HEK293 (cell line): ENCODE results near the gene GABRD.

ENCODE experiments used
- CTCF ChIA-PET: fragments of 350-600 bp; formaldehyde crosslinking; extraction: SDS; loops from one replicate; lab custom pipeline; 2021; ENCODE audit warnings: antibody characterized with exemption; lab: Yijun Ruan, JAX
- POLR2A ChIA-PET: fragments of 300-600 bp; formaldehyde crosslinking; extraction: SDS; loops from one replicate; lab custom pipeline; 2020; ENCODE audit warnings: antibody characterized with exemption, inconsistent platforms; lab: Yijun Ruan, JAX
- H3K27ac ChIP-seq: fragments of 200-500 bp; sonication (Bioruptor generic); 2 replicates; pipeline ENCODE4 v1.5.1; 2014; ENCODE audit warnings: low read depth, low read length, control low read depth, inconsistent platforms; ENCODE audit errors: extremely low read depth
- H3K36me3 ChIP-seq, 2 experiments: fragments of 200-500 bp in 1 of 2; sonication (Bioruptor generic) in 1 of 2; 1 replicate in 1 of 2; 2 replicates in 1 of 2; pipeline ENCODE4 v1.5.1; 2014 to 2017; ENCODE audit warnings: inconsistent platforms in 2 of 2, low read length in 2 of 2; ENCODE audit not compliant: control insufficient read depth in 2 of 2, insufficient read depth in 1 of 2
- H3K4me1 ChIP-seq: fragments of 200-500 bp; sonication (Bioruptor generic); 2 replicates; pipeline ENCODE4 v1.5.1; 2014; ENCODE audit warnings: mild to moderate bottlenecking, low read length, inconsistent platforms; ENCODE audit not compliant: control insufficient read depth, insufficient read depth
- H3K4me3 ChIP-seq: 2 replicates; pipeline ENCODE4 v1.5.1; 2011; ENCODE audit warnings: low read depth, mild to moderate bottlenecking, control low read depth, low read length, moderate library complexity
- H3K9me3 ChIP-seq: fragments of 200-500 bp; sonication (Bioruptor generic); 2 replicates; pipeline ENCODE4 v1.5.1; 2014; ENCODE audit warnings: low read depth, low read length, inconsistent platforms; ENCODE audit not compliant: control insufficient read depth, insufficient read depth
- ATF2 ChIP-seq: fragments of 450-650 bp; formaldehyde crosslinking; IDR thresholded peaks from 2 replicates; pipeline ENCODE4 v1.5.1; 2016; ENCODE audit warnings: missing biosample characterization, missing genetic modification characterization, low read depth
- BCL6B ChIP-seq: fragments of 450-650 bp; formaldehyde crosslinking; IDR thresholded peaks from 2 replicates; pipeline ENCODE4 v1.5.1; 2017; ENCODE audit warnings: missing biosample characterization, missing genetic modification characterization
- EGR2 ChIP-seq: fragments of 450-650 bp; formaldehyde crosslinking; IDR thresholded peaks from 2 replicates; pipeline ENCODE4 v1.5.1; 2016; ENCODE audit warnings: low read depth, missing biosample characterization, missing genetic modification characterization
- FEZF1 ChIP-seq: fragments of 450-650 bp; formaldehyde crosslinking; IDR thresholded peaks from 2 replicates; pipeline ENCODE4 v1.5.1; 2016; ENCODE audit warnings: missing biosample characterization, missing genetic modification characterization
- HIC1 ChIP-seq: fragments of 450-650 bp; formaldehyde crosslinking; IDR thresholded peaks from 2 replicates; pipeline ENCODE4 v1.5.1; 2016; ENCODE audit warnings: missing biosample characterization, missing genetic modification characterization
- KLF16 ChIP-seq: fragments of 450-650 bp; formaldehyde crosslinking; IDR thresholded peaks from 2 replicates; pipeline ENCODE4 v1.5.1; 2017; ENCODE audit warnings: missing biosample characterization, missing genetic modification characterization
- PRDM6 ChIP-seq: fragments of 450-650 bp; formaldehyde crosslinking; IDR thresholded peaks from 2 replicates; pipeline ENCODE4 v1.5.1; 2017; ENCODE audit warnings: missing biosample characterization, missing genetic modification characterization
- RBAK ChIP-seq: fragments of 450-650 bp; formaldehyde crosslinking; IDR thresholded peaks from 2 replicates; pipeline ENCODE4 v1.5.1; 2016; ENCODE audit warnings: missing biosample characterization, missing genetic modification characterization
- YY2 ChIP-seq: fragments of 450-650 bp; formaldehyde crosslinking; IDR thresholded peaks from 2 replicates; pipeline ENCODE4 v1.5.1; 2016; ENCODE audit warnings: missing biosample characterization, missing genetic modification characterization
- ZEB2 ChIP-seq: fragments of 450-650 bp; formaldehyde crosslinking; IDR thresholded peaks from 2 replicates; pipeline ENCODE4 v1.5.1; 2016; ENCODE audit warnings: missing biosample characterization, missing genetic modification characterization
- ZNF133 ChIP-seq: fragments of 450-650 bp; formaldehyde crosslinking; IDR thresholded peaks from 2 replicates; pipeline ENCODE4 v1.5.1; 2016; ENCODE audit warnings: missing biosample characterization, missing genetic modification characterization
- ZNF157 ChIP-seq: fragments of 450-650 bp; formaldehyde crosslinking; IDR thresholded peaks from 2 replicates; pipeline ENCODE4 v1.5.1; 2016; ENCODE audit warnings: missing biosample characterization, missing genetic modification characterization
- ZNF174 ChIP-seq: fragments of 450-650 bp; formaldehyde crosslinking; IDR thresholded peaks from 2 replicates; pipeline ENCODE4 v1.5.0; 2017; ENCODE audit warnings: missing biosample characterization, mild to moderate bottlenecking, missing genetic modification characterization
- ZNF202 ChIP-seq: fragments of 450-650 bp; formaldehyde crosslinking; IDR thresholded peaks from 2 replicates; pipeline ENCODE4 v1.5.1; 2016; ENCODE audit warnings: missing biosample characterization, missing genetic modification characterization, borderline replicate concordance
- ZNF248 ChIP-seq: fragments of 450-650 bp; formaldehyde crosslinking; IDR thresholded peaks from 2 replicates; pipeline ENCODE4 v1.5.1; 2017; ENCODE audit warnings: missing biosample characterization, missing genetic modification characterization
- ZNF311 ChIP-seq: fragments of 450-650 bp; formaldehyde crosslinking; IDR thresholded peaks from 2 replicates; pipeline ENCODE4 v1.5.1; 2017; ENCODE audit warnings: missing biosample characterization, missing genetic modification characterization, borderline replicate concordance
- ZNF335 ChIP-seq: fragments of 450-650 bp; formaldehyde crosslinking; conservative IDR thresholded peaks from 2 replicates; pipeline ENCODE4 v1.5.1; 2016; ENCODE audit warnings: missing biosample characterization, missing genetic modification characterization
- ZNF350 ChIP-seq: fragments of 450-650 bp; formaldehyde crosslinking; IDR thresholded peaks from 2 replicates; pipeline ENCODE4 v1.5.0; 2017; ENCODE audit warnings: missing biosample characterization, mild to moderate bottlenecking, missing genetic modification characterization
- ZNF391 ChIP-seq: fragments of 450-650 bp; formaldehyde crosslinking; IDR thresholded peaks from 2 replicates; pipeline ENCODE4 v1.5.1; 2016; ENCODE audit warnings: low read depth, missing biosample characterization, missing genetic modification characterization, borderline replicate concordance
- ZNF529 ChIP-seq: fragments of 450-650 bp; formaldehyde crosslinking; IDR thresholded peaks from 2 replicates; pipeline ENCODE4 v1.5.1; 2017; ENCODE audit warnings: missing genetic modification characterization, missing biosample characterization; ENCODE audit not compliant: insufficient replicate concordance
- ZNF561 ChIP-seq: fragments of 450-650 bp; IDR thresholded peaks from 2 replicates; pipeline ENCODE4 v1.5.1; 2018; ENCODE audit warnings: missing biosample characterization, missing genetic modification characterization, borderline replicate concordance
- ZNF585B ChIP-seq: fragments of 450-650 bp; formaldehyde crosslinking; IDR thresholded peaks from 2 replicates; pipeline ENCODE4 v1.5.1; 2016; ENCODE audit warnings: missing biosample characterization, missing genetic modification characterization
- ZNF600 ChIP-seq: fragments of 450-650 bp; formaldehyde crosslinking; IDR thresholded peaks from 2 replicates; pipeline ENCODE4 v1.5.1; 2016; ENCODE audit warnings: missing biosample characterization, missing genetic modification characterization
- ZNF629 ChIP-seq: fragments of 450-650 bp; formaldehyde crosslinking; IDR thresholded peaks from 2 replicates; pipeline ENCODE4 v1.5.1; 2017; ENCODE audit warnings: missing biosample characterization, missing genetic modification characterization
- ZNF664 ChIP-seq: fragments of 450-650 bp; formaldehyde crosslinking; IDR thresholded peaks from 2 replicates; pipeline ENCODE4 v1.5.1; 2016; ENCODE audit warnings: missing biosample characterization, missing genetic modification characterization
- ZSCAN18 ChIP-seq: fragments of 450-650 bp; formaldehyde crosslinking; IDR thresholded peaks from 2 replicates; pipeline ENCODE4 v1.5.1; 2016; ENCODE audit warnings: missing biosample characterization, missing genetic modification characterization

GABRD gene

GRCh38 chr1:2021550-2021949 lies 2.4 kb downstream of the GABRD start:
- ChIA-PET CTCF (interaction anchor here (0.6 to 0.7 kb wide), 2 partner anchors 8 to 155 kb away, joined by 3 to 4 read pairs; no protein-coding TSS in a partner anchor), POLR2A (interaction anchor here (0.6 kb wide), 1 partner anchor 23 kb away, joined by 3 read pairs; no protein-coding TSS in a partner anchor)
- Histone ChIP-seq H3K27ac (no peak overlapping the region), H3K4me1 (no peaks in the 10 kb centered on the region), H3K9me3 (no peaks in the 10 kb centered on the region), H3K4me3 (no peak overlapping the region), H3K36me3 (no peaks in the 10 kb centered on the region)
- TF ChIP-seq ZNF529 (no peak), YY2 (tag by site-specific recombination) (no peak), ZNF629 (tag by site-specific recombination) (no peak), ZNF350 (no peak), FEZF1 (tag by site-specific recombination) (no peak), ZNF561 (tag by site-specific recombination) (no peak), ZEB2 (tag by site-specific recombination) (no peak), ZNF311 (tag by site-specific recombination) (no peak), HIC1 (tag by site-specific recombination) (no peak), ZNF248 (tag by site-specific recombination) (no peak), ZNF133 (tag by site-specific recombination) (no peak), ZNF202 (tag by site-specific recombination) (no peak), ZNF391 (no peak), ZNF157 (tag by site-specific recombination) (no peak), ZNF664 (tag by site-specific recombination) (no peak), ATF2 (tag by site-specific recombination) (no peak), BCL6B (tag by site-specific recombination) (no peak), ZNF600 (tag by site-specific recombination) (no peak)

- H3K36me3 ChIP-seq = no peaks in the 10 kb centered on the region
- H3K4me1 ChIP-seq = no peaks in the 10 kb centered on the region
- no peak for TF ChIP-seq ZNF335 (tag by site-specific recombination)
- no peak for TF ChIP-seq PRDM6
- TF ChIP-seq ZNF585B = no peak
- TF ChIP-seq KLF16 (tag by site-specific recombination) = no peak
- no peak for TF ChIP-seq RBAK (tag by site-specific recombination)
- TF ChIP-seq EGR2 (tag by site-specific recombination) = no peak
- no peak for TF ChIP-seq ZNF174
- TF ChIP-seq ZSCAN18 = no peak
- TF ChIP-seq, all 188 proteins: peak for 0
- H3K9me3 ChIP-seq = no peaks in the 10 kb centered on the region
- CTCF ChIA-PET = interaction anchor here (0.7 to 1.0 kb wide), 3 partner anchors 9 to 25 kb away, joined by 3 to 4 read pairs (median 3); no protein-coding TSS in a partner anchor
- no peak overlapping the region for H3K27ac ChIP-seq
- POLR2A ChIA-PET = no interaction called here
- no peak overlapping the region for H3K4me3 ChIP-seq
These were observed 3.1 kb downstream of the GABRD start for GRCh38 chr1:2022063-2022770.
